ENCODE results near the gene PLOD3. TPM values are rescaled to one million over a fixed set of nuclear protein-coding genes. Genes with fewer than 3 reads are reported as not detected.

PLOD3 gene
- total and polyA plus RNA-seq, 2 donors (not counting 1 experiment from before 2014, with no cell fraction given) = 40.1 to 47.5 TPM

- intact Hi-C loops (cut with micrococcal nuclease) = no loop called here
- no peaks in the 10 kb centered on the region for H3K9me3 Mint-ChIP-seq (ENCODE audit: insufficient read depth)
- Histone ChIP-seq H3K4me2 (replicated peaks; ENCODE audit: low read depth, low read length, poor library complexity, severe bottlenecking) (no peak overlapping the region), H3K79me2 (ENCODE audit: control insufficient read depth, insufficient read depth, low read length) (peaks cover 27% of the 10 kb centered on the region), H3K9me3 (ENCODE audit: control extremely low read depth in 1 of 3, control insufficient read depth in 2 of 3, insufficient read depth in 1 of 3, low read length in 2 of 3) (no peaks in the 10 kb centered on the region), H3K4me3 (ENCODE audit: control extremely low read depth in 1 of 5, extremely low read depth in 1 of 5, insufficient read depth in 1 of 5, low read depth in 2 of 5, low read length in 4 of 5) (no peak overlapping the region), H3K9ac (ENCODE audit: low read length) (no peak overlapping the region), H4K20me1 (ENCODE audit: control insufficient read depth, insufficient read depth, low read length, poor library complexity, severe bottlenecking) (peaks cover 54% of the 10 kb centered on the region), H3K4me1 (ENCODE audit: control insufficient read depth in 2 of 2, insufficient read depth in 2 of 2, low read length in 2 of 2) (peaks cover 0 to 6% of the 10 kb centered on the region in 2 donors), H3K27ac (ENCODE audit: low read length in 2 of 2) (no peak overlapping the region), H3K36me3 (replicated peaks in 1 of 2; ENCODE audit: control extremely low read depth in 1 of 2, control insufficient read depth in 1 of 2, extremely low read depth in 1 of 2, insufficient read depth in 2 of 2, low read length in 1 of 2) (peaks cover 0 to 19% of the 10 kb centered on the region in 2 experiments), H3K27me3 (replicated peaks in 1 of 4; ENCODE audit: control extremely low read depth in 1 of 4, control insufficient read depth in 3 of 4, insufficient read depth in 4 of 4, low read length in 3 of 4) (no peaks in the 10 kb centered on the region), H2AFZ (ENCODE audit: insufficient read depth, low read depth, low read length, poor library complexity, severe bottlenecking) (no peak overlapping the region)
- ChIA-PET POLR2A (no interaction called here), CTCF (interaction anchor here (0.6 to 1.0 kb wide), 3 partner anchors 44 to 113 kb away, joined by 3 to 5 read pairs (median 4); no protein-coding TSS in a partner anchor)
- ATAC-seq (ENCODE audit: low read depth) = no peak
- peaks cover 4% of the 10 kb centered on the region for H3K4me1 Mint-ChIP-seq
- TF ChIP-seq, protein P1, sequence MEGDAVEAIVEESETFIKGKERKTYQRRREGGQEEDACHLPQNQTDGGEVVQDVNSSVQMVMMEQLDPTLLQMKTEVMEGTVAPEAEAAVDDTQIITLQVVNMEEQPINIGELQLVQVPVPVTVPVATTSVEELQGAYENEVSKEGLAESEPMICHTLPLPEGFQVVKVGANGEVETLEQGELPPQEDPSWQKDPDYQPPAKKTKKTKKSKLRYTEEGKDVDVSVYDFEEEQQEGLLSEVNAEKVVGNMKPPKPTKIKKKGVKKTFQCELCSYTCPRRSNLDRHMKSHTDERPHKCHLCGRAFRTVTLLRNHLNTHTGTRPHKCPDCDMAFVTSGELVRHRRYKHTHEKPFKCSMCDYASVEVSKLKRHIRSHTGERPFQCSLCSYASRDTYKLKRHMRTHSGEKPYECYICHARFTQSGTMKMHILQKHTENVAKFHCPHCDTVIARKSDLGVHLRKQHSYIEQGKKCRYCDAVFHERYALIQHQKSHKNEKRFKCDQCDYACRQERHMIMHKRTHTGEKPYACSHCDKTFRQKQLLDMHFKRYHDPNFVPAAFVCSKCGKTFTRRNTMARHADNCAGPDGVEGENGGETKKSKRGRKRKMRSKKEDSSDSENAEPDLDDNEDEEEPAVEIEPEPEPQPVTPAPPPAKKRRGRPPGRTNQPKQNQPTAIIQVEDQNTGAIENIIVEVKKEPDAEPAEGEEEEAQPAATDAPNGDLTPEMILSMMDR (IDR thresholded peaks at IDR 0.05) = no peak
- no peak for TF ChIP-seq EZH2 (IDR thresholded peaks at IDR 0.05; ENCODE audit: borderline replicate concordance, insufficient read depth, low read depth, low read length, poor library complexity, severe bottlenecking)
- no peak overlapping the region for H3K27ac Mint-ChIP-seq
- H3K4me3 Mint-ChIP-seq = no peak overlapping the region
- no peaks in the 10 kb centered on the region for H3K27me3 Mint-ChIP-seq
- WGBS (ENCODE audit: insufficient coverage) = 45% methylated on average over 18 of the region's 21 CpGs
- DNase-seq = no peak
Observed at GRCh38 chr7:101236292-101236835, 19.0 kb upstream of the PLOD3 start.

DNA sequence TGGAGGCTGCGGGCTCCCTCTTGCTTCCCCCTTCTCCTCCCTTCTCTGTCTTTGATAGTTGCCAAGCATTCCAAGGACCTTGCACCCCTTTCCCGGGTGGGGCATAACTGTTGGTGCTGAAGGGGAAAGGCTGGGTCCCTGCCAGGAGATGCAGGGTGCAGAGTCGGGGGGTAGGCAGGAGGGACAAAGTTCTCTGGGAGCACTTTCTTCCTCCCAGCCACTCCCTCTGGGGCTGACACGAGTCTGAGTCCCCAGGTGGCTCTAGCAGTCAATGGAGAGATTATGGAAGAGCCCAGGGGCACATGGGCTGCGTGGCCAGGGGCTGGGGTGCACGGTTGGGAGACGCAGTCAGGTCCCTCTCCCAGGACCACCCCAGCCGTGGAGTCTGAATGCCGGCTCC, 18.1 kb upstream of the PLOD3 start:
- H3K27me3 ChIP-seq (replicated peaks in 1 of 4; ENCODE audit: control extremely low read depth in 1 of 4, control insufficient read depth in 3 of 4, insufficient read depth in 4 of 4, low read length in 3 of 4) = no peaks in the 10 kb centered on the region
- H3K4me3 Mint-ChIP-seq = no peak overlapping the region
- TF ChIP-seq, protein P1 (IDR thresholded peaks at IDR 0.05) = no peak
- H3K9me3 ChIP-seq (ENCODE audit: control extremely low read depth in 1 of 3, control insufficient read depth in 2 of 3, insufficient read depth in 1 of 3, low read length in 2 of 3) = no peaks in the 10 kb centered on the region
- H4K20me1 ChIP-seq (ENCODE audit: control insufficient read depth, insufficient read depth, low read length, poor library complexity, severe bottlenecking) = peaks cover 46% of the 10 kb centered on the region
- H3K4me1 Mint-ChIP-seq = peaks cover 3% of the 10 kb centered on the region
- no peak overlapping the region for H2AFZ ChIP-seq (ENCODE audit: insufficient read depth, low read depth, low read length, poor library complexity, severe bottlenecking)
- DNase-seq = no peak
- H3K36me3 ChIP-seq (replicated peaks in 1 of 2; ENCODE audit: control extremely low read depth in 1 of 2, control insufficient read depth in 1 of 2, extremely low read depth in 1 of 2, insufficient read depth in 2 of 2, low read length in 1 of 2) = peaks cover 0 to 14% of the 10 kb centered on the region in 2 experiments
- no peak overlapping the region for H3K9ac ChIP-seq (ENCODE audit: low read length)
- H3K27me3 Mint-ChIP-seq = no peaks in the 10 kb centered on the region
- CTCF ChIA-PET = interaction anchor here (0.6 to 1.2 kb wide), 5 partner anchors 8 to 112 kb away, joined by 3 to 7 read pairs (median 6); no protein-coding TSS in a partner anchor
- 69% methylated on average over 8 of the region's 9 CpGs for WGBS (ENCODE audit: insufficient coverage)
- no peak overlapping the region for H3K4me2 ChIP-seq (replicated peaks; ENCODE audit: low read depth, low read length, poor library complexity, severe bottlenecking)
- POLR2A ChIA-PET = no interaction called here
- H3K4me1 ChIP-seq (ENCODE audit: control insufficient read depth in 2 of 2, insufficient read depth in 2 of 2, low read length in 2 of 2) = no peaks in the 10 kb centered on the region
- no peak overlapping the region for H3K4me3 ChIP-seq (ENCODE audit: control extremely low read depth in 1 of 5, extremely low read depth in 1 of 5, insufficient read depth in 1 of 5, low read depth in 2 of 5, low read length in 4 of 5)
- no peak overlapping the region for H3K27ac ChIP-seq (ENCODE audit: low read length in 2 of 2)
- intact Hi-C loops (cut with micrococcal nuclease) = no loop called here
- ATAC-seq (ENCODE audit: low read depth) = no peak
- no peak overlapping the region for H3K27ac Mint-ChIP-seq
- peaks cover 18% of the 10 kb centered on the region for H3K79me2 ChIP-seq (ENCODE audit: control insufficient read depth, insufficient read depth, low read length)
- H3K9me3 Mint-ChIP-seq (ENCODE audit: insufficient read depth) = no peaks in the 10 kb centered on the region

All from B cell (primary cell).